ENCODE data around the gene GIMAP6. TPM values are rescaled to one million over a fixed set of nuclear protein-coding genes. Genes with fewer than 3 reads are reported as not detected.

GIMAP6 gene
- total and polyA plus RNA-seq, 2 of the 13 experiments (the other 11 are each of a cell fraction or from before 2014, with no cell fraction given), result not detected

GRCh38 chr7:150612925-150613324 lies 19.3 kb downstream of the GIMAP6 start:
- no peak overlapping the region for H2AFZ ChIP-seq (ENCODE audit: low read length)
- FAIRE-seq (no peak), ATAC-seq (no peak), DNase-seq (ENCODE audit: low spot score) (no peak)
- H3K4me1 ChIP-seq (ENCODE audit: insufficient read depth, low read length), result no peaks in the 10 kb centered on the region
- no peak overlapping the region for H3K27ac ChIP-seq (ENCODE audit: extremely low read length, insufficient read depth, low read length)
- 0% methylated on average over 3 of the region's 3 CpGs for WGBS (ENCODE audit: low lambda C conversion rate)
- no TSS peak for BruUV-seq (replicated peaks)
- POLR2A ChIA-PET, result no interaction called here
- H4K20me1 ChIP-seq (ENCODE audit: insufficient read depth, low read length), result no peaks in the 10 kb centered on the region
- H3K79me2 ChIP-seq (ENCODE audit: insufficient read depth, low read length), result no peaks in the 10 kb centered on the region
- intact Hi-C loops (cut with micrococcal nuclease; ENCODE audit: unreplicated experiment) (no loop called here), in situ Hi-C loops (cut with HindIII; ENCODE audit: extremely low pct_ligation_motif_present, low pct_unique_long_range_greater_than_20kb) (no loop called here)
- H3K27me3 ChIP-seq (ENCODE audit: control insufficient read depth in 1 of 2, insufficient read depth in 2 of 2, low read length in 2 of 2), result no peaks in the 10 kb centered on the region
- CTCF ChIA-PET (ENCODE audit: low intra/inter-chr PET ratio, low total read pairs), result no interaction called here
- no peak for TF ChIP-seq ATF7-NPFF (CRISPR knock-in tag; IDR thresholded peaks at IDR 0.05; ENCODE audit: low read depth)
- H3K4me3 ChIP-seq (replicated peaks in 1 of 3; ENCODE audit: insufficient read depth in 1 of 3, low read depth in 2 of 3, low read length in 3 of 3), result no peak overlapping the region
- H3K9me3 ChIP-seq (ENCODE audit: low read length), result no peaks in the 10 kb centered on the region
- H3K4me2 ChIP-seq (ENCODE audit: low read depth, low read length), result no peak overlapping the region
- H3K9ac ChIP-seq (ENCODE audit: insufficient read depth, low read depth, low read length), result no peak overlapping the region
- H3K36me3 ChIP-seq (replicated peaks in 1 of 2; ENCODE audit: control insufficient read depth in 1 of 2, insufficient read depth in 2 of 2, low read length in 2 of 2), result no peaks in the 10 kb centered on the region

GRCh38 chr7:150610233-150610632 lies 22.0 kb downstream of the GIMAP6 start:
- no peaks in the 10 kb centered on the region for H3K9me3 ChIP-seq (ENCODE audit: low read length)
- ATAC-seq, result no peak
- no peaks in the 10 kb centered on the region for H3K79me2 ChIP-seq (ENCODE audit: insufficient read depth, low read length)
- no peaks in the 10 kb centered on the region for H3K4me1 ChIP-seq (ENCODE audit: insufficient read depth, low read length)
- DNase-seq (ENCODE audit: low spot score), result no peak
- no peaks in the 10 kb centered on the region for H3K27me3 ChIP-seq (ENCODE audit: control insufficient read depth in 1 of 2, insufficient read depth in 2 of 2, low read length in 2 of 2)
- H3K4me3 ChIP-seq (replicated peaks in 1 of 3; ENCODE audit: insufficient read depth in 1 of 3, low read depth in 2 of 3, low read length in 3 of 3), result no peak overlapping the region
- no peak overlapping the region for H3K9ac ChIP-seq (ENCODE audit: insufficient read depth, low read depth, low read length)
- no peak overlapping the region for H3K4me2 ChIP-seq (ENCODE audit: low read depth, low read length)
- H2AFZ ChIP-seq (ENCODE audit: low read length), result no peak overlapping the region
- no peak for FAIRE-seq
- no peaks in the 10 kb centered on the region for H3K36me3 ChIP-seq (replicated peaks in 1 of 2; ENCODE audit: control insufficient read depth in 1 of 2, insufficient read depth in 2 of 2, low read length in 2 of 2)
- 0% methylated on average over 1 of the region's 1 CpG for WGBS (ENCODE audit: low lambda C conversion rate)
- POLR2A ChIA-PET, result no interaction called here
- no peaks in the 10 kb centered on the region for H4K20me1 ChIP-seq (ENCODE audit: insufficient read depth, low read length)
- CTCF ChIA-PET (ENCODE audit: low intra/inter-chr PET ratio, low total read pairs), result no interaction called here
- intact Hi-C loops (cut with micrococcal nuclease; ENCODE audit: unreplicated experiment), result no loop called here
- BruUV-seq (replicated peaks), result no TSS peak
- TF ChIP-seq, protein P1, sequence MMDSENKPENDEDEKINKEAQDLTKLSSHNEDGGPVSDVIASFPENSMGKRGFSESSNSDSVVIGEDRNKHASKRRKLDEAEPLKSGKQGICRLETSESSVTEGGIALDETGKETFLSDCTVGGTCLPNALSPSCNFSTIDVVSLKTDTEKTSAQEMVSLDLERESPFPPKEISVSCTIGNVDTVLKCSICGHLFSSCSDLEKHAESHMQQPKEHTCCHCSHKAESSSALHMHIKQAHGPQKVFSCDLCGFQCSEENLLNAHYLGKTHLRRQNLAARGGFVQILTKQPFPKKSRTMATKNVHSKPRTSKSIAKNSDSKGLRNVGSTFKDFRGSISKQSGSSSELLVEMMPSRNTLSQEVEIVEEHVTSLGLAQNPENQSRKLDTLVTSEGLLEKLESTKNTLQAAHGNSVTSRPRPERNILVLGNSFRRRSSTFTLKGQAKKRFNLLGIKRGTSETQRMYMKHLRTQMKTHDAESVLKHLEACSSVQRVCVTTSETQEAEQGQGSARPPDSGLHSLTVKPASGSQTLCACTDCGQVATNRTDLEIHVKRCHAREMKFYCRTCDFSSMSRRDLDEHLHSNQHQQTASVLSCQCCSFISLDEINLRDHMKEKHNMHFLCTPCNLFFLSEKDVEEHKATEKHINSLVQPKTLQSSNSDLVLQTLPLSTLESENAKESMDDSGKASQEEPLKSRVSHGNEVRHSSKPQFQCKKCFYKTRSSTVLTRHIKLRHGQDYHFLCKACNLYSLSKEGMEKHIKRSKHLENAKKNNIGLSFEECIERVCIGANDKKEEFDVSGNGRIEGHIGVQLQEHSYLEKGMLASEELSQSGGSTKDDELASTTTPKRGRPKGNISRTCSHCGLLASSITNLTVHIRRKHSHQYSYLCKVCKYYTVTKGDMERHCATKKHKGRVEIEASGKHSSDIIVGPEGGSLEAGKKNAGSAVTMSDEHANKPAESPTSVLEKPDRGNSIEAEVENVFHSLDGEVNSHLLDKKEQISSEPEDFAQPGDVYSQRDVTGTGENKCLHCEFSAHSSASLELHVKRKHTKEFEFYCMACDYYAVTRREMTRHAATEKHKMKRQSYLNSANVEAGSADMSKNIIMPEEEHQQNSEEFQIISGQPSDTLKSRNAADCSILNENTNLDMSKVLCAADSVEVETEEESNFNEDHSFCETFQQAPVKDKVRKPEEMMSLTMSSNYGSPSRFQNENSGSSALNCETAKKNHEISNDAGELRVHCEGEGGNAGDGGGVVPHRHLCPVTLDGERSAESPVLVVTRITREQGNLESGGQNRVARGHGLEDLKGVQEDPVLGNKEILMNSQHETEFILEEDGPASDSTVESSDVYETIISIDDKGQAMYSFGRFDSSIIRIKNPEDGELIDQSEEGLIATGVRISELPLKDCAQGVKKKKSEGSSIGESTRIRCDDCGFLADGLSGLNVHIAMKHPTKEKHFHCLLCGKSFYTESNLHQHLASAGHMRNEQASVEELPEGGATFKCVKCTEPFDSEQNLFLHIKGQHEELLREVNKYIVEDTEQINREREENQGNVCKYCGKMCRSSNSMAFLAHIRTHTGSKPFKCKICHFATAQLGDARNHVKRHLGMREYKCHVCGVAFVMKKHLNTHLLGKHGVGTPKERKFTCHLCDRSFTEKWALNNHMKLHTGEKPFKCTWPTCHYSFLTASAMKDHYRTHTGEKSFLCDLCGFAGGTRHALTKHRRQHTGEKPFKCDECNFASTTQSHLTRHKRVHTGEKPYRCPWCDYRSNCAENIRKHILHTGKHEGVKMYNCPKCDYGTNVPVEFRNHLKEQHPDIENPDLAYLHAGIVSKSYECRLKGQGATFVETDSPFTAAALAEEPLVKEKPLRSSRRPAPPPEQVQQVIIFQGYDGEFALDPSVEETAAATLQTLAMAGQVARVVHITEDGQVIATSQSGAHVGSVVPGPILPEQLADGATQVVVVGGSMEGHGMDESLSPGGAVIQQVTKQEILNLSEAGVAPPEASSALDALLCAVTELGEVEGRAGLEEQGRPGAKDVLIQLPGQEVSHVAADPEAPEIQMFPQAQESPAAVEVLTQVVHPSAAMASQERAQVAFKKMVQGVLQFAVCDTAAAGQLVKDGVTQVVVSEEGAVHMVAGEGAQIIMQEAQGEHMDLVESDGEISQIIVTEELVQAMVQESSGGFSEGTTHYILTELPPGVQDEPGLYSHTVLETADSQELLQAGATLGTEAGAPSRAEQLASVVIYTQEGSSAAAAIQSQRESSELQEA (CRISPR knock-in tag; IDR thresholded peaks at IDR 0.05; ENCODE audit: not compliant biosample characterization), result no peak
- TF ChIP-seq SETDB1 (CRISPR knock-in tag; IDR thresholded peaks at IDR 0.05; ENCODE audit: borderline replicate concordance) (no peak), HOXA5 (CRISPR knock-in tag; IDR thresholded peaks at IDR 0.05) (no peak), ZNF350 (CRISPR knock-in tag; IDR thresholded peaks at IDR 0.05; ENCODE audit: borderline replicate concordance, low read depth) (no peak), ZNF766 (CRISPR knock-in tag; IDR thresholded peaks at IDR 0.05; ENCODE audit: borderline replicate concordance) (no peak), NR2F2 (IDR thresholded peaks at IDR 0.05; ENCODE audit: borderline replicate concordance, low read depth) (no peak), ZNF772 (CRISPR knock-in tag; IDR thresholded peaks at IDR 0.05) (no peak), SYNCRIP (IDR thresholded peaks at IDR 0.05; ENCODE audit: insufficient read depth, low read depth, low read length) (no peak), NCOR1 (IDR thresholded peaks at IDR 0.05; ENCODE audit: borderline replicate concordance, low read length) (no peak), SP4 (CRISPR knock-in tag; IDR thresholded peaks at IDR 0.05) (no peak)
- in situ Hi-C loops (cut with HindIII; ENCODE audit: extremely low pct_ligation_motif_present, low pct_unique_long_range_greater_than_20kb), result no loop called here
- H3K27ac ChIP-seq (ENCODE audit: extremely low read length, insufficient read depth, low read length), result no peak overlapping the region
